Gastroesophageal sphincter (tissue), 4 donors: Measurements from ENCODE around the gene KCNQ1OT1. TPM values are rescaled to one million over a fixed set of nuclear protein-coding genes. Genes with fewer than 3 reads are reported as not detected.

Experiments used
- ATAC-seq: fragments of 150-250 bp; one replicate; pipeline ENCODE4 v1.9.1; 2016; ENCODE audit warnings: mild to moderate bottlenecking, moderate library complexity
- H3K27ac ChIP-seq, 4 donors: fragments of 200-600 bp; sonication (generic) in 3 of 4; 1 replicate in 3 of 4; 2 replicates in 1 of 4; pipeline ENCODE4 v1.5.1; 2016 to 2019
- H3K27me3 ChIP-seq: fragments of 200-600 bp; sonication (generic); one replicate; pipeline ENCODE4 v1.5.1; 2019
- H3K36me3 ChIP-seq, 2 donors: fragments of 200-600 bp; sonication (generic); one replicate each; pipeline ENCODE4 v1.5.1; 2019; ENCODE audit warnings: control low read depth in 1 of 2
- H3K4me1 ChIP-seq, 3 donors: fragments of 200-600 bp; sonication (generic); 1 replicate in 2 of 3; 2 replicates in 1 of 3; pipeline ENCODE4 v1.5.1; 2016 to 2019; ENCODE audit warnings: control low read depth in 2 of 3
- H3K4me3 ChIP-seq, 2 donors: fragments of 200-600 bp; sonication (generic); one replicate each; pipeline ENCODE4 v1.5.1; 2019; ENCODE audit warnings: mild to moderate bottlenecking in 1 of 2, moderate library complexity in 1 of 2
- H3K9me3 ChIP-seq, 3 donors: fragments of 200-600 bp; sonication (generic); one replicate each; pipeline ENCODE4 v1.5.1; 2017 to 2019; ENCODE audit warnings: control low read depth in 2 of 3
- EP300 ChIP-seq: sonication (generic); formaldehyde crosslinking; IDR thresholded peaks from one replicate; pipeline ENCODE4 v1.6.1; 2017; ENCODE audit warnings: antibody characterized with exemption, mild to moderate bottlenecking
- POLR2A ChIP-seq, 2 donors: fragments of 450-650 bp; IDR thresholded peaks; one replicate each; pipeline ENCODE4 v1.6.1; 2017; ENCODE audit warnings: antibody characterized with exemption in 2 of 2, mild to moderate bottlenecking in 2 of 2, moderate library complexity in 1 of 2
- POLR2AphosphoS5 ChIP-seq: sonication (generic); formaldehyde crosslinking; IDR thresholded peaks from one replicate; pipeline ENCODE4 v1.6.1; 2017; ENCODE audit warnings: antibody characterized with exemption
- WGBS, 2 donors: methylation state at CpG; one replicate each; pipeline ENCODE4 v1.1.5; 2018; ENCODE audit warnings: low coverage in 1 of 2; 5-methylcytosine and 5-hydroxymethylcytosine counted together
- total RNA-seq, 4 donors: library from RNA; depleted of rRNA; stranded (reverse); fragments of >200 nt; gene quantifications; one replicate each; pipeline ENCODE4 v1.1.0, GENCODE V29; 2016
- TF ChIP-seq, protein P1 (sequence below), 4 experiments: fragments of 200-600 bp in 2 of 4; fragments of 450-650 bp in 2 of 4; sonication (generic) in 1 of 4; IDR thresholded peaks; one replicate each; pipeline ENCODE4 v1.5.1; 2017 to 2019; ENCODE audit warnings: antibody characterized with exemption in 4 of 4, mild to moderate bottlenecking in 2 of 4, moderate library complexity in 2 of 4

Gene KCNQ1OT1
- total RNA-seq, 4 donors from 2014 or later, result 0.52 to 3.3 (median 1.4) TPM

DNA sequence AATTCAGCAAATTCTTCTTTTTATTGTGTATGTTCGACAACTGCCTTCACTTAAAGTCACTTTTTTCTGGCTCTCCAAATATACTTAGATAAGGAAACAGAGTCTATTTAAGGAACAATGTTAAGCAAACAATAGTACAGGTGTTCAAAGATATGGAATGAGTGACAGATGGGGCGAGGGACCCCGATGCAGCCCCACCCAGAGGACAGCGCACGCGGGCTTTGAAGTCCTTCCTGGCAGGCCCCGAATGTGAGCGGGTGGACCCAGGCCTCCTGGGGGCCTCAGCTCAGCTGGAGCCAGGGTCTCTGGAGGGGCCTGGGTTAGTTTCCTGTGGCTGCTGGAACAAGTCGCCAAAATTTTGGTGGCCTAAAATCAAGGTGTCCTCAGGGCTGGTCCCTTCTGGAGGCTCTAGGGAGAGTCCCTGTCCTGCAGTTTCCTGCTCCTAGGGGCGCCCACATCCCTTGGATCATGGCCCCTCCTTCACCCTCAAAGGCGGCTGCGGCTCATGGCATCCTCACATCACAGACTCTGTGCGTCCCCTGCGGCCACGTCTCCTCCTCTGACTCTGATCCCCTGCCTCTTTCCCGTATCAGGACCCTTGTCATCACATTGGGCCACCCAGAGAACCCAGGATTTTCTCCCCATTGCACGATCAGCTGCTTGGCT, 40.6 kb upstream of the KCNQ1OT1 start:
- no peak overlapping the region for H3K27ac ChIP-seq
- no peaks in the 10 kb centered on the region for H3K9me3 ChIP-seq
- TF ChIP-seq, protein P1, sequence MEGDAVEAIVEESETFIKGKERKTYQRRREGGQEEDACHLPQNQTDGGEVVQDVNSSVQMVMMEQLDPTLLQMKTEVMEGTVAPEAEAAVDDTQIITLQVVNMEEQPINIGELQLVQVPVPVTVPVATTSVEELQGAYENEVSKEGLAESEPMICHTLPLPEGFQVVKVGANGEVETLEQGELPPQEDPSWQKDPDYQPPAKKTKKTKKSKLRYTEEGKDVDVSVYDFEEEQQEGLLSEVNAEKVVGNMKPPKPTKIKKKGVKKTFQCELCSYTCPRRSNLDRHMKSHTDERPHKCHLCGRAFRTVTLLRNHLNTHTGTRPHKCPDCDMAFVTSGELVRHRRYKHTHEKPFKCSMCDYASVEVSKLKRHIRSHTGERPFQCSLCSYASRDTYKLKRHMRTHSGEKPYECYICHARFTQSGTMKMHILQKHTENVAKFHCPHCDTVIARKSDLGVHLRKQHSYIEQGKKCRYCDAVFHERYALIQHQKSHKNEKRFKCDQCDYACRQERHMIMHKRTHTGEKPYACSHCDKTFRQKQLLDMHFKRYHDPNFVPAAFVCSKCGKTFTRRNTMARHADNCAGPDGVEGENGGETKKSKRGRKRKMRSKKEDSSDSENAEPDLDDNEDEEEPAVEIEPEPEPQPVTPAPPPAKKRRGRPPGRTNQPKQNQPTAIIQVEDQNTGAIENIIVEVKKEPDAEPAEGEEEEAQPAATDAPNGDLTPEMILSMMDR (IDR thresholded peaks at IDR 0.05), result no peak
- TF ChIP-seq POLR2A (IDR thresholded peaks at IDR 0.05) (no peak), EP300 (no peak), POLR2AphosphoS5 (no peak)
- peaks cover 0 to 17% (median 5%) of the 10 kb centered on the region in 3 donors for H3K4me1 ChIP-seq
- 94 to 97% methylated on average over 7 to 10 of the region's 17 CpGs for WGBS, 2 donors
- H3K27me3 ChIP-seq, result no peaks in the 10 kb centered on the region
- H3K36me3 ChIP-seq, result no peaks in the 10 kb centered on the region
- no peak for ATAC-seq
- H3K4me3 ChIP-seq, result no peak overlapping the region

DNA sequence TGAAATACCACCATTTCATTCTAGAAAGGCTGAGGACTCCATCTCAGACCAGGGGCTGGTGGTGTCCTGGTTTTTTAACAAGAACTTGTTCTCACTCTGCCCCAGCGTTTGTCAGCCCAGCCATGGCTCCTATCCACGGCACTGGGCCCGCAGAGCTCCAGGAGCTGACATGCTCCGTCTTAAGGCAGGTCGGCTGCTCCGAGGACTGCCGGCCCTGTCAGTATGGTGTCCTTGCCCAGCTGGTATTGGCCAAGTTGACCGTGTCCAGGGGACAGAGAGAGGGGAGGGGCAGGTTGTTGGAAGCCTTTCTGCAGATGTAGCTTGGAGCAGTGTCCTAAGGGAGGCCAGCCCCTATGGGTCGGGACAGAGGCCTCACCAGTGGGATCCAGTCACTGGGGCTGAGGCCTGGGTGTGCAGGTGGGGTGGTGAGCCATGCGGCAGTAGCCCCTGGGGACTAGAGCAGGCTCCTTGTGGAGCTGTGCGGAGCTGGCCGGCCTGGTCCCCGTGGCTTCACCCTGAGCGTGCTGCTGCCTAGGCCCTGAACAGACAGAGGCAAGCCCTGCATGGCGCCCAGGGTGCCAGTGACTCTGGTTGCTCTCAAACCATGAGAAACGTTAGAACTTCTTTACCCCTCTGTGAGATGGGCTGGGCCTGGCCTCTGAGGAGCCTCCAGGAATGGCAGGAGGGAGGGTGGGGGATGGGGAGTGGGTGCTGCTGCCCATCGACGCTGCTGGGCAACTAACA, 39.9 kb upstream of the KCNQ1OT1 start:
- Histone ChIP-seq H3K27ac (no peak overlapping the region), H3K36me3 (no peaks in the 10 kb centered on the region), H3K27me3 (no peaks in the 10 kb centered on the region), H3K4me1 (peaks cover 0 to 17% (median 5%) of the 10 kb centered on the region in 3 donors), H3K4me3 (no peak overlapping the region), H3K9me3 (no peaks in the 10 kb centered on the region)
- TF ChIP-seq, protein P1 (IDR thresholded peaks at IDR 0.05), result no peak
- TF ChIP-seq POLR2A (IDR thresholded peaks at IDR 0.05) (no peak), POLR2AphosphoS5 (no peak), EP300 (no peak)
- ATAC-seq, result no peak
- 79 to 80% methylated on average over 3 to 5 of the region's 18 CpGs for WGBS, 2 donors

DNA sequence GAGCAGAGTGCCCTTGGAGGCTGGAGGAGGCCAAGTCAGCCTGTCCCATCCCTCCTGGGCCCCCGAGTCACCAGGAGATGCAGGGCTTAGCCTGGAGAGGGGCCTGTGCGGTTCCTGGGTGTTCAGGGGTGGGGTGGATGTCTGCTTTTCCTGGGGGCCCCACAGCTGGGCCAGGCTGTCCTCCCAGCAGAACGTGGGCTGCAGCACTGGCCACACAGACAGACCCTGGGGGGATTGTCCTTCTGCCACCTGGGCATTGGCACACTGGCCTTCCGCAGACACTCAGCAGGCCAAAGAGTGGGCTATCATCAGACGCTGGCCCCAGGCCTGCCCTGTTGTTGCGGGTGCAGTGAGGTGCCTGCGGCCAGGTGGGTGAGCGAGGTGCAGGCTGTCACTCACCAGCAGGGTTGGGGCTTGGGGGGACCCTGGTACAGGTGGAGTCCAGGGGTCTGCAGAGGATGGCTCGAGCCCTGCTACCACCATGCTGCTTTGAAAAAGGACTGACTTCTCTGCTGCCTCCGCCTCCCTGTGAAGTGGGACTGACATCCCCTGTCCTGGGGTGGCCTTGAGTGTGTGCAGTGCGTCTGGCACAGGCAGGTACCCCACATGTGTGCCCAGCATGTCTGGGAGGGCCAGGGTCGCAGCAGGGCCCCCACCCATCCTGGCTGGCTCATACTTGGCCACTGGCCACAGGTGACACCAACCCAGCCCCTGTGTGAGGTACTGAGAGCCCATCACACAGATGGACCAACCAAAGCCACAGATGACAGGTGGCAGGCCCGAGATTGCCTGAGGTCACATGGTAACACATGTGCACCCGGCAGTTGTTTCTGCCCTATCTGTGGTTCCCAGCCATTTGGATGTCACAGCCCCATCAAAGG, 39.0 kb upstream of the KCNQ1OT1 start:
- H3K4me1 ChIP-seq, result peaks cover 0 to 17% (median 5%) of the 10 kb centered on the region in 3 donors
- WGBS, 2 donors, result 80 to 100% methylated on average over 1 of the region's 14 CpGs
- no peak for ATAC-seq
- H3K27me3 ChIP-seq, result no peaks in the 10 kb centered on the region
- TF ChIP-seq POLR2A (IDR thresholded peaks at IDR 0.05), result no peak
- TF ChIP-seq POLR2AphosphoS5, result no peak
- TF ChIP-seq, protein P1 (IDR thresholded peaks at IDR 0.05), result no peak
- no peak for TF ChIP-seq EP300
- H3K4me3 ChIP-seq, result no peak overlapping the region
- H3K27ac ChIP-seq, result no peak overlapping the region
- H3K9me3 ChIP-seq, result no peaks in the 10 kb centered on the region
- H3K36me3 ChIP-seq, result no peaks in the 10 kb centered on the region

DNA sequence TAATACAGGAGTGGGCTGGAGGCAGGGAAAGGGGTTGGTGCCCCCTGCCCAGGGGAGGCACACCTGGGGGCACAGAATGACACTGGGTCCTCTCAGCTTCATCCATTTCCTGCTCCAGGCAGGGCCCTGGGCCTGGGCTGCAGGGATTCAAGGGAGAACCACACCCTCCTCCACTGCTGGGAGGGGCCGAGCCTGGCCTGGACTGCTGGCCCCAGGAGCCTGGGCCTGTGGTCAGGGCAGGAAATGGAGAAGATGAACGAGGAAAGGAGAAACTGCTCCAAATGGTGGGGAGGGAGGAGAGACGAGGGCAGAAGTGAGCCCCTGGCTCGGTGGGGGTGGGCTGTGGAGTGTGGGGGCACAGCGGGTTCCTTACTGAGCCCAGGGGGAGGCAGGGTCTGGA, 38.1 kb upstream of the KCNQ1OT1 start:
- Histone ChIP-seq H3K27ac (no peak overlapping the region), H3K27me3 (no peaks in the 10 kb centered on the region), H3K9me3 (no peaks in the 10 kb centered on the region), H3K36me3 (no peaks in the 10 kb centered on the region), H3K4me3 (no peak overlapping the region), H3K4me1 (peaks cover 0 to 17% (median 5%) of the 10 kb centered on the region in 3 donors)
- no peak for ATAC-seq
- TF ChIP-seq EP300 (no peak), POLR2A (IDR thresholded peaks at IDR 0.05) (no peak), POLR2AphosphoS5 (no peak)
- TF ChIP-seq, protein P1 (IDR thresholded peaks at IDR 0.05), result no peak
- WGBS, 2 donors, result 62% methylated on average over 3 of the region's 5 CpGs; no CpG with 5 or more reads in 1 of the 2 donors
